ENCODE data around the gene BCAP31. TPM values are rescaled to one million over a fixed set of nuclear protein-coding genes. Genes with fewer than 3 reads are reported as not detected.
"Not testable (repeated sequence)": the region's sequence is repeated elsewhere in the genome, so short reads cannot be mapped to it uniquely, and the experiment has no call there.

BCAP31 gene
- total and polyA plus RNA-seq, 2 donors (not counting 1 experiment from before 2014, with no cell fraction given), result 59.5 to 117 TPM

GRCh38 chrX:153696538-153696937 is 27.6 kb downstream of the BCAP31 start:
- H3K4me3 Mint-ChIP-seq; intact Hi-C loops (cut with micrococcal nuclease); H2AFZ ChIP-seq (ENCODE audit: insufficient read depth, low read depth, low read length, poor library complexity, severe bottlenecking); H3K4me1 ChIP-seq (ENCODE audit: control insufficient read depth in 2 of 2, insufficient read depth in 2 of 2, low read length in 2 of 2); ATAC-seq (ENCODE audit: low read depth); H3K79me2 ChIP-seq (ENCODE audit: control insufficient read depth, insufficient read depth, low read length); H3K9ac ChIP-seq (ENCODE audit: low read length); H3K4me1 Mint-ChIP-seq; H3K27me3 ChIP-seq (replicated peaks in 1 of 4; ENCODE audit: control extremely low read depth in 1 of 4, control insufficient read depth in 3 of 4, insufficient read depth in 4 of 4, low read length in 3 of 4); H3K27ac ChIP-seq (ENCODE audit: low read length in 2 of 2); POLR2A ChIA-PET; H3K27me3 Mint-ChIP-seq; CTCF ChIA-PET; H3K4me2 ChIP-seq (replicated peaks; ENCODE audit: low read depth, low read length, poor library complexity, severe bottlenecking); H3K36me3 ChIP-seq (replicated peaks in 1 of 2; ENCODE audit: control extremely low read depth in 1 of 2, control insufficient read depth in 1 of 2, extremely low read depth in 1 of 2, insufficient read depth in 2 of 2, low read length in 1 of 2); DNase-seq; H3K4me3 ChIP-seq (ENCODE audit: control extremely low read depth in 1 of 5, extremely low read depth in 1 of 5, insufficient read depth in 1 of 5, low read depth in 2 of 5, low read length in 4 of 5); H3K9me3 ChIP-seq (ENCODE audit: control extremely low read depth in 1 of 3, control insufficient read depth in 2 of 3, insufficient read depth in 1 of 3, low read length in 2 of 3); H4K20me1 ChIP-seq (ENCODE audit: control insufficient read depth, insufficient read depth, low read length, poor library complexity, severe bottlenecking); H3K9me3 Mint-ChIP-seq (ENCODE audit: insufficient read depth); H3K27ac Mint-ChIP-seq: not testable (repeated sequence)
- 91% methylated on average over 7 of the region's 10 CpGs for WGBS (ENCODE audit: insufficient coverage)

GRCh38 chrX:153696100-153696499 is 28.1 kb downstream of the BCAP31 start:
- Mint-ChIP-seq H3K27me3 (no peaks in the 10 kb centered on the region), H3K9me3 (ENCODE audit: insufficient read depth) (no peaks in the 10 kb centered on the region), H3K4me3 (no peak overlapping the region), H3K4me1 (no peaks in the 10 kb centered on the region), H3K27ac (no peak overlapping the region)
- H4K20me1 ChIP-seq (ENCODE audit: control insufficient read depth, insufficient read depth, low read length, poor library complexity, severe bottlenecking), result no peaks in the 10 kb centered on the region
- no peak for TF ChIP-seq EZH2 (IDR thresholded peaks at IDR 0.05; ENCODE audit: borderline replicate concordance, insufficient read depth, low read depth, low read length, poor library complexity, severe bottlenecking)
- no peak for TF ChIP-seq CTCF (IDR thresholded peaks at IDR 0.05)
- ATAC-seq (ENCODE audit: low read depth) (no peak), DNase-seq (no peak)
- no peaks in the 10 kb centered on the region for H3K4me1 ChIP-seq (ENCODE audit: control insufficient read depth in 2 of 2, insufficient read depth in 2 of 2, low read length in 2 of 2)
- H3K27me3 ChIP-seq (replicated peaks in 1 of 4; ENCODE audit: control extremely low read depth in 1 of 4, control insufficient read depth in 3 of 4, insufficient read depth in 4 of 4, low read length in 3 of 4), result no peaks in the 10 kb centered on the region
- H3K4me3 ChIP-seq (ENCODE audit: control extremely low read depth in 1 of 5, extremely low read depth in 1 of 5, insufficient read depth in 1 of 5, low read depth in 2 of 5, low read length in 4 of 5), result no peak overlapping the region
- H3K27ac ChIP-seq (ENCODE audit: low read length in 2 of 2), result no peak overlapping the region
- POLR2A ChIA-PET, result no interaction called here
- peaks cover 0 to 4% of the 10 kb centered on the region in 2 experiments for H3K36me3 ChIP-seq (replicated peaks in 1 of 2; ENCODE audit: control extremely low read depth in 1 of 2, control insufficient read depth in 1 of 2, extremely low read depth in 1 of 2, insufficient read depth in 2 of 2, low read length in 1 of 2)
- CTCF ChIA-PET, result interaction anchor here (0.6 kb wide), 1 partner anchor 224 kb away, joined by 3 read pairs; no protein-coding TSS in a partner anchor
- H3K9me3 ChIP-seq (ENCODE audit: control extremely low read depth in 1 of 3, control insufficient read depth in 2 of 3, insufficient read depth in 1 of 3, low read length in 2 of 3), result no peaks in the 10 kb centered on the region
- H2AFZ ChIP-seq (ENCODE audit: insufficient read depth, low read depth, low read length, poor library complexity, severe bottlenecking), result no peak overlapping the region
- no peak overlapping the region for H3K4me2 ChIP-seq (replicated peaks; ENCODE audit: low read depth, low read length, poor library complexity, severe bottlenecking)
- WGBS (ENCODE audit: insufficient coverage), result 93% methylated on average over 6 of the region's 15 CpGs
- intact Hi-C loops (cut with micrococcal nuclease), result no loop called here
- H3K79me2 ChIP-seq (ENCODE audit: control insufficient read depth, insufficient read depth, low read length), result no peaks in the 10 kb centered on the region
- no peak overlapping the region for H3K9ac ChIP-seq (ENCODE audit: low read length)
